ENCODE measurements around the gene HAGH. TPM values are rescaled to one million over a fixed set of nuclear protein-coding genes. Genes with fewer than 3 reads are reported as not detected.

Gene HAGH
- total RNA-seq, 3 donors from 2014 or later, result 34.4 to 45.9 (median 35.3) TPM

- DNase-seq, result no peak
- no peak for ATAC-seq
- peak overlapping the region; percentile 81 for H3K4me3 Mint-ChIP-seq
- H3K36me3 Mint-ChIP-seq (ENCODE audit: insufficient read depth), result no peaks in the 10 kb centered on the region
- no peaks in the 10 kb centered on the region for H3K9me3 Mint-ChIP-seq
- peaks cover 17% of the 10 kb centered on the region for H3K4me1 Mint-ChIP-seq (ENCODE audit: low read depth)
- no peaks in the 10 kb centered on the region for H3K27me3 Mint-ChIP-seq (ENCODE audit: low read depth)
Observed at GRCh38 chr16:1779741-1780676, 46.6 kb downstream of the HAGH start.

- no peak for DNase-seq
- H3K4me3 Mint-ChIP-seq, result no peak overlapping the region
- H3K27me3 Mint-ChIP-seq (ENCODE audit: low read depth), result no peaks in the 10 kb centered on the region
- no peak for ATAC-seq
- H3K4me1 Mint-ChIP-seq (ENCODE audit: low read depth), result peaks cover 18% of the 10 kb centered on the region
- H3K9me3 Mint-ChIP-seq, result no peaks in the 10 kb centered on the region
- no peaks in the 10 kb centered on the region for H3K36me3 Mint-ChIP-seq (ENCODE audit: insufficient read depth)
Observed at GRCh38 chr16:1779234-1779701, 47.4 kb downstream of the HAGH start.

- no peaks in the 10 kb centered on the region for H3K9me3 Mint-ChIP-seq
- DNase-seq (no peak), ATAC-seq (no peak)
- H3K27me3 Mint-ChIP-seq (ENCODE audit: low read depth), result no peaks in the 10 kb centered on the region
- no peaks in the 10 kb centered on the region for H3K36me3 Mint-ChIP-seq (ENCODE audit: insufficient read depth)
- peaks cover 18% of the 10 kb centered on the region for H3K4me1 Mint-ChIP-seq (ENCODE audit: low read depth)
- no peak overlapping the region for H3K4me3 Mint-ChIP-seq
Observed at GRCh38 chr16:1778200-1779179, 48.1 kb downstream of the HAGH start.

GRCh38 chr16:1777375-1778199 is 49.0 kb downstream of the HAGH start:
- ATAC-seq (no peak), DNase-seq (no peak)
- Mint-ChIP-seq H3K4me1 (ENCODE audit: low read depth) (peaks cover 12% of the 10 kb centered on the region), H3K9me3 (no peaks in the 10 kb centered on the region), H3K4me3 (no peak overlapping the region), H3K36me3 (ENCODE audit: insufficient read depth) (no peaks in the 10 kb centered on the region), H3K27me3 (ENCODE audit: low read depth) (no peaks in the 10 kb centered on the region)

- Mint-ChIP-seq H3K9me3 (no peaks in the 10 kb centered on the region), H3K36me3 (ENCODE audit: insufficient read depth) (peaks cover 5% of the 10 kb centered on the region), H3K27me3 (ENCODE audit: low read depth) (no peaks in the 10 kb centered on the region), H3K4me1 (ENCODE audit: low read depth) (peaks cover 14% of the 10 kb centered on the region), H3K4me3 (no peak overlapping the region)
- no peak for DNase-seq
- ATAC-seq, result no peak
Observed at GRCh38 chr16:1776991-1777374, 49.6 kb downstream of the HAGH start.

GRCh38 chr16:1776672-1776955 is 50.0 kb downstream of the HAGH start:
- Mint-ChIP-seq H3K36me3 (ENCODE audit: insufficient read depth) (peaks cover 5% of the 10 kb centered on the region), H3K27me3 (ENCODE audit: low read depth) (no peaks in the 10 kb centered on the region), H3K9me3 (no peaks in the 10 kb centered on the region), H3K4me3 (no peak overlapping the region), H3K4me1 (ENCODE audit: low read depth) (peaks cover 11% of the 10 kb centered on the region)
- no peak for DNase-seq
- no peak for ATAC-seq

- Mint-ChIP-seq H3K9me3 (no peaks in the 10 kb centered on the region), H3K36me3 (ENCODE audit: insufficient read depth) (peaks cover 5% of the 10 kb centered on the region), H3K27me3 (ENCODE audit: low read depth) (no peaks in the 10 kb centered on the region), H3K4me1 (ENCODE audit: low read depth) (peaks cover 9% of the 10 kb centered on the region), H3K4me3 (no peak overlapping the region)
- DNase-seq (no peak), ATAC-seq (no peak)
Observed at GRCh38 chr16:1775846-1776671, 50.6 kb downstream of the HAGH start.

GRCh38 chr16:1775006-1775845 is 51.4 kb downstream of the HAGH start:
- Mint-ChIP-seq H3K4me1 (ENCODE audit: low read depth) (peaks cover 11% of the 10 kb centered on the region), H3K36me3 (ENCODE audit: insufficient read depth) (peaks cover 5% of the 10 kb centered on the region), H3K4me3 (peak overlapping the region; percentile 49), H3K27me3 (ENCODE audit: low read depth) (no peaks in the 10 kb centered on the region), H3K9me3 (no peaks in the 10 kb centered on the region)
- ATAC-seq, result no peak
- DNase-seq, result no peak

GRCh38 chr16:1774448-1774780 is 52.2 kb downstream of the HAGH start:
- DNase-seq, result no peak
- peaks cover 14% of the 10 kb centered on the region for H3K4me1 Mint-ChIP-seq (ENCODE audit: low read depth)
- ATAC-seq, result no peak
- H3K4me3 Mint-ChIP-seq, result peak overlapping the region; percentile 100
- no peaks in the 10 kb centered on the region for H3K27me3 Mint-ChIP-seq (ENCODE audit: low read depth)
- no peaks in the 10 kb centered on the region for H3K9me3 Mint-ChIP-seq
- H3K36me3 Mint-ChIP-seq (ENCODE audit: insufficient read depth), result peaks cover 5% of the 10 kb centered on the region

GRCh38 chr16:1773703-1774447 is 52.8 kb downstream of the HAGH start:
- ATAC-seq (peak in 1 of 2 donors; percentile 3), DNase-seq (no peak)
- Mint-ChIP-seq H3K4me3 (peak overlapping the region; percentile 100), H3K4me1 (ENCODE audit: low read depth) (peaks cover 14% of the 10 kb centered on the region), H3K36me3 (ENCODE audit: insufficient read depth) (peaks cover 5% of the 10 kb centered on the region), H3K9me3 (no peaks in the 10 kb centered on the region), H3K27me3 (ENCODE audit: low read depth) (no peaks in the 10 kb centered on the region)

GRCh38 chr16:1772908-1773702 is 53.5 kb downstream of the HAGH start, which contains the start of gene MRPS34:
MRPS34 (minus strand) TSS chr16:1773134; CDS start chr16:1773119, 15 bp downstream.
- H3K36me3 Mint-ChIP-seq (ENCODE audit: insufficient read depth), result peaks cover 5% of the 10 kb centered on the region
- H3K4me1 Mint-ChIP-seq (ENCODE audit: low read depth), result peaks cover 14% of the 10 kb centered on the region
- H3K4me3 Mint-ChIP-seq, result peak within 1 kb of the TSS; percentile 100
- DNase-seq (peak; percentile 71), ATAC-seq (peak; percentile 55 to 59)
- H3K9me3 Mint-ChIP-seq, result no peaks in the 10 kb centered on the region
- H3K27me3 Mint-ChIP-seq (ENCODE audit: low read depth), result no peaks in the 10 kb centered on the region
